Upper lobe of left lung (tissue), 4 donors: ENCODE results near the gene LRRC74A.

ENCODE experiments used
- EP300 ChIP-seq, 4 donors: sonication (generic); formaldehyde crosslinking; IDR thresholded peaks; one replicate each; pipeline ENCODE4 v1.5.1; 2017; ENCODE audit warnings: antibody characterized with exemption in 4 of 4, control low read depth in 2 of 4
- POLR2A ChIP-seq, 4 donors: fragments of 450-650 bp; IDR thresholded peaks; one replicate each; pipeline ENCODE4 v1.5.1; 2016 to 2017; ENCODE audit warnings: antibody characterized with exemption in 4 of 4, mild to moderate bottlenecking in 2 of 4
- POLR2AphosphoS5 ChIP-seq, 2 donors: sonication (generic); formaldehyde crosslinking; IDR thresholded peaks; one replicate each; pipeline ENCODE4 v1.5.1; 2017; ENCODE audit warnings: antibody characterized with exemption in 2 of 2
- TF ChIP-seq, protein P1 (sequence below), 6 experiments: fragments of 450-650 bp in 4 of 6; fragments of 200-600 bp in 2 of 6; sonication (generic) in 2 of 6; IDR thresholded peaks; one replicate each; pipeline ENCODE4 v1.5.1; 2016 to 2019; ENCODE audit warnings: antibody characterized with exemption in 6 of 6

DNA sequence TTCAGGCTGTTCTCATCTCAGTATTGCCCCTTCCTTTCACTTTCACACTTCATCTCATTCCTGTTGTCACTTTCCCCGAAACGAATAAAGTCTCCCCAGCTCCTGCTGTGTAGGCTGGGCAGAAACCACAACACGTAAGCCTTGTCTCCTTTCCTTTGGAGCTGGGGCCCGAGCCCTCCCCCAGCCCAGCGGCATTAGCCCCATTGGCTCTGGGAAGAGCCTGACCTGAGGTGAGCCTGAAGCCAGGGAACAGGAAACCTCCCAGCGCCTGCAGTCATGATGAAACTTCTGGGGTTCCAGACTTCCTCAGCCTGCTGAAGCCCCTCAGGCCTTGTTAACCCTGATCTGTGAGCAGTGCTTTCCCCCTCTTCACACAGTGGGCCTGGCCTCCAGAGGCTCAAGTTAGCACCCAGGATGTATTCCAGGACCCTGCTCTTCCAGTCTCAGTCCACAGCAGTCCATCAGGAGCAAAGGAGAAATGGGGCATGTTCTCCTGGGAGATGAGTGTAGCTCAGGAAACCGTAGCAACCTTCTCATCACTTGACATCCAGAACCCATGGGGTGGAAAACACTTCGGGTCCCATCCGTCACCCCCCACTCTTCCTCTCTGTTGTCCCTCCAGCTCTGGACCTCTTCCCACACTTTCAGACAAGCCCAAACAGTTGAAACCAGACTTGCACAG lies 43.2 kb upstream of the LRRC74A start:
- TF ChIP-seq, protein P1, sequence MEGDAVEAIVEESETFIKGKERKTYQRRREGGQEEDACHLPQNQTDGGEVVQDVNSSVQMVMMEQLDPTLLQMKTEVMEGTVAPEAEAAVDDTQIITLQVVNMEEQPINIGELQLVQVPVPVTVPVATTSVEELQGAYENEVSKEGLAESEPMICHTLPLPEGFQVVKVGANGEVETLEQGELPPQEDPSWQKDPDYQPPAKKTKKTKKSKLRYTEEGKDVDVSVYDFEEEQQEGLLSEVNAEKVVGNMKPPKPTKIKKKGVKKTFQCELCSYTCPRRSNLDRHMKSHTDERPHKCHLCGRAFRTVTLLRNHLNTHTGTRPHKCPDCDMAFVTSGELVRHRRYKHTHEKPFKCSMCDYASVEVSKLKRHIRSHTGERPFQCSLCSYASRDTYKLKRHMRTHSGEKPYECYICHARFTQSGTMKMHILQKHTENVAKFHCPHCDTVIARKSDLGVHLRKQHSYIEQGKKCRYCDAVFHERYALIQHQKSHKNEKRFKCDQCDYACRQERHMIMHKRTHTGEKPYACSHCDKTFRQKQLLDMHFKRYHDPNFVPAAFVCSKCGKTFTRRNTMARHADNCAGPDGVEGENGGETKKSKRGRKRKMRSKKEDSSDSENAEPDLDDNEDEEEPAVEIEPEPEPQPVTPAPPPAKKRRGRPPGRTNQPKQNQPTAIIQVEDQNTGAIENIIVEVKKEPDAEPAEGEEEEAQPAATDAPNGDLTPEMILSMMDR (IDR thresholded peaks at IDR 0.05), result no peak
- no peak for TF ChIP-seq POLR2A (IDR thresholded peaks at IDR 0.05)
- TF ChIP-seq POLR2AphosphoS5 (IDR thresholded peaks at IDR 0.05), result no peak
- TF ChIP-seq EP300 (IDR thresholded peaks at IDR 0.05), result no peak
